BLaER1 (cell line): ENCODE measurements around the gene P2RY6.
"Not testable (repeated sequence)": the region's sequence is repeated elsewhere in the genome, so short reads cannot be mapped to it uniquely, and the experiment has no call there.

Experiments used
- H3K27ac ChIP-seq: shearing (Covaris generic); formaldehyde crosslinking; 2 replicates; pipeline ENCODE4 v1.8.1; 2022
- H3K27me3 ChIP-seq: shearing (Covaris generic); formaldehyde crosslinking; 2 replicates; pipeline ENCODE4 v1.8.1; 2022
- H3K36me3 ChIP-seq: shearing (Covaris generic); formaldehyde crosslinking; 2 replicates; pipeline ENCODE4 v1.8.1; 2022
- H3K4me1 ChIP-seq: shearing (Covaris generic); formaldehyde crosslinking; 2 replicates; pipeline ENCODE4 v1.8.1; 2022
- H3K4me2 ChIP-seq: shearing (Covaris generic); formaldehyde crosslinking; 2 replicates; pipeline ENCODE4 v1.8.1; 2022
- H3K4me3 ChIP-seq: shearing (Covaris generic); formaldehyde crosslinking; 2 replicates; pipeline ENCODE4 v1.8.1; 2022
- H3K9ac ChIP-seq: shearing (Covaris generic); formaldehyde crosslinking; 2 replicates; pipeline ENCODE4 v1.8.1; 2022
- H3K9me3 ChIP-seq: shearing (Covaris generic); formaldehyde crosslinking; 2 replicates; pipeline ENCODE4 v1.8.1; 2022
- H4K20me1 ChIP-seq: shearing (Covaris generic); formaldehyde crosslinking; 2 replicates; pipeline ENCODE4 v1.8.1; 2022
- Cebpa-rat ChIP-seq: shearing (Covaris generic); IDR thresholded peaks from 2 replicates; pipeline ENCODE4 v1.8.1; 2022

Gene P2RY6

GRCh38 chr11:73229896-73230875 is 42.0 kb upstream of the P2RY6 start:
- peak overlapping the region; percentile 50 for H3K4me2 ChIP-seq
- peaks cover 13% of the 10 kb centered on the region for H3K4me1 ChIP-seq
- H4K20me1 ChIP-seq, result no peaks in the 10 kb centered on the region
- no peak overlapping the region for H3K9ac ChIP-seq
- H3K4me3 ChIP-seq, result no peak overlapping the region
- H3K27me3 ChIP-seq, result no peaks in the 10 kb centered on the region
- no peaks in the 10 kb centered on the region for H3K36me3 ChIP-seq
- no peak overlapping the region for H3K27ac ChIP-seq
- H3K9me3 ChIP-seq, result no peaks in the 10 kb centered on the region
- TF ChIP-seq Cebpa-rat, result no peak

GRCh38 chr11:73230931-73231330 is 41.2 kb upstream of the P2RY6 start:
- H3K9ac ChIP-seq, result no peak overlapping the region
- no peak overlapping the region for H3K4me2 ChIP-seq
- peaks cover 13% of the 10 kb centered on the region for H3K4me1 ChIP-seq
- no peaks in the 10 kb centered on the region for H4K20me1 ChIP-seq
- no peak for TF ChIP-seq Cebpa-rat
- H3K36me3 ChIP-seq, result no peaks in the 10 kb centered on the region
- H3K27ac ChIP-seq, result no peak overlapping the region
- no peak overlapping the region for H3K4me3 ChIP-seq
- no peaks in the 10 kb centered on the region for H3K27me3 ChIP-seq
- H3K9me3 ChIP-seq, result no peaks in the 10 kb centered on the region

DNA sequence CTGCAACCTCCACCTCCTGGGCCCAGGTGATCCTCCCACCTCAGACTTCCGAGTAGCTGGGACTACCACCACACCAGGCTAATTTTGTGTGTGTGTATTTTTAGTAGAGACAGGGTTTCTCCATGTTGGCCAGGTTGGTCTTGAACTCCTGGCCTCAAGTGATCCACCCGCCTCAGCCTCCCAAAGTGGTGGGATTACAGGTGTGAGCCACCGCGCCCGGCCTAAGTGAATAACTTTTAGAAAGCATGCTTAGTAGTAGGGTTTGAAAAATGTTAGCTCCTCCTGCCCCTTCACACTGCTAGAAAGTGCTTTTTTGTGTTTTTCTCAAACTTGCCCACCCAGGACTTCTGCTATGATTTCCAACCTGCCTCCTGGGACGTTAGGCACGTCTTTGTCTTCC is 39.7 kb upstream of the P2RY6 start:
- H3K27me3 ChIP-seq, H3K4me3 ChIP-seq, H4K20me1 ChIP-seq, H3K27ac ChIP-seq, H3K9me3 ChIP-seq, H3K9ac ChIP-seq, H3K36me3 ChIP-seq, H3K4me2 ChIP-seq: not testable (repeated sequence)
- peaks cover 14% of the 10 kb centered on the region for H3K4me1 ChIP-seq

DNA sequence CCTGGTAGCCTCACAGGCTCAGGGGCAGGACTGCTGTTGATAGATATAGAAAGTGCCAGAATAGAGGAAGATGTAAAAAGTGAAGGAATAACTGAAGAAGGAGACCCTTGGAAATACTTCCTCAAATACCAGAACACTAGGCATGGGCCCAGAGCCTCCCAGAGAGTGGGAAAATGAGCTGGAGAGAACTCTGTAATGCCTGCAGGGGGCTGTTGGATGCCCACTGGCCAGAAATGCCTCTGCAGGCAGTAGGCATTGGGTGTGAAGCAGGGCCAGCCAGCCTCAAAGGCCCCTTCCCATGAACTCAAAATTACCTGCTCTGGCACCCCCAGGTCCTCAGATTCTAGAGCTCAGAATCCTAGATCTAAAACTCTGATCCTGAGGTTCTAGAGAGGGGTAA is 38.9 kb upstream of the P2RY6 start:
- H3K9ac ChIP-seq, result no peak overlapping the region
- no peak for TF ChIP-seq Cebpa-rat
- H3K27ac ChIP-seq, result no peak overlapping the region
- H3K9me3 ChIP-seq, result no peaks in the 10 kb centered on the region
- no peaks in the 10 kb centered on the region for H3K27me3 ChIP-seq
- no peaks in the 10 kb centered on the region for H3K36me3 ChIP-seq
- H3K4me3 ChIP-seq, result no peak overlapping the region
- no peak overlapping the region for H3K4me2 ChIP-seq
- H3K4me1 ChIP-seq, result peaks cover 18% of the 10 kb centered on the region
- no peaks in the 10 kb centered on the region for H4K20me1 ChIP-seq

GRCh38 chr11:73233692-73234470 is 38.3 kb upstream of the P2RY6 start:
- Histone ChIP-seq H3K36me3 (no peaks in the 10 kb centered on the region), H3K9me3 (no peaks in the 10 kb centered on the region), H3K27ac (no peak overlapping the region), H3K4me3 (no peak overlapping the region), H4K20me1 (no peaks in the 10 kb centered on the region), H3K4me2 (no peak overlapping the region), H3K9ac (no peak overlapping the region), H3K4me1 (peaks cover 18% of the 10 kb centered on the region), H3K27me3 (no peaks in the 10 kb centered on the region)
- TF ChIP-seq Cebpa-rat, result no peak

DNA sequence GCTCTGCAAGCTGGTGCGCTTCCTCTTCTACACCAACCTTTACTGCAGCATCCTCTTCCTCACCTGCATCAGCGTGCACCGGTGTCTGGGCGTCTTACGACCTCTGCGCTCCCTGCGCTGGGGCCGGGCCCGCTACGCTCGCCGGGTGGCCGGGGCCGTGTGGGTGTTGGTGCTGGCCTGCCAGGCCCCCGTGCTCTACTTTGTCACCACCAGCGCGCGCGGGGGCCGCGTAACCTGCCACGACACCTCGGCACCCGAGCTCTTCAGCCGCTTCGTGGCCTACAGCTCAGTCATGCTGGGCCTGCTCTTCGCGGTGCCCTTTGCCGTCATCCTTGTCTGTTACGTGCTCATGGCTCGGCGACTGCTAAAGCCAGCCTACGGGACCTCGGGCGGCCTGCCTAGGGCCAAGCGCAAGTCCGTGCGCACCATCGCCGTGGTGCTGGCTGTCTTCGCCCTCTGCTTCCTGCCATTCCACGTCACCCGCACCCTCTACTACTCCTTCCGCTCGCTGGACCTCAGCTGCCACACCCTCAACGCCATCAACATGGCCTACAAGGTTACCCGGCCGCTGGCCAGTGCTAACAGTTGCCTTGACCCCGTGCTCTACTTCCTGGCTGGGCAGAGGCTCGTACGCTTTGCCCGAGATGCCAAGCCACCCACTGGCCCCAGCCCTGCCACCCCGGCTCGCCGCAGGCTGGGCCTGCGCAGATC is 37.5 kb upstream of the P2RY6 start:
- Histone ChIP-seq H3K4me1 (peaks cover 12% of the 10 kb centered on the region), H3K36me3 (no peaks in the 10 kb centered on the region), H3K27ac (no peak overlapping the region), H3K9me3 (no peaks in the 10 kb centered on the region), H3K4me3 (no peak overlapping the region), H3K9ac (no peak overlapping the region), H4K20me1 (no peaks in the 10 kb centered on the region), H3K4me2 (no peak overlapping the region), H3K27me3 (no peaks in the 10 kb centered on the region)
- TF ChIP-seq Cebpa-rat, result no peak

DNA sequence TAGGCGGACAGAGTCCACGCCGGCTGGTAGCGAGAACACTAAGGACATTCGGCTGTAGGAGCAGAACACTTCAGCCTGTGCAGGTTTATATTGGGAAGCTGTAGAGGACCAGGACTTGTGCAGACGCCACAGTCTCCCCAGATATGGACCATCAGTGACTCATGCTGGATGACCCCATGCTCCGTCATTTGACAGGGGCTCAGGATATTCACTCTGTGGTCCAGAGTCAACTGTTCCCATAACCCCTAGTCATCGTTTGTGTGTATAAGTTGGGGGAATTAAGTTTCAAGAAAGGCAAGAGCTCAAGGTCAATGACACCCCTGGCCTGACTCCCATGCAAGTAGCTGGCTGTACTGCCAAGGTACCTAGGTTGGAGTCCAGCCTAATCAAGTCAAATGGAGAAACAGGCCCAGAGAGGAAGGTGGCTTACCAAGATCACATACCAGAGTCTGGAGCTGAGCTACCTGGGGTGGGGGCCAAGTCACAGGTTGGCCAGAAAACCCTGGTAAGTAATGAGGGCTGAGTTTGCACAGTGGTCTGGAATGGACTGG is 36.8 kb upstream of the P2RY6 start:
- no peak for TF ChIP-seq Cebpa-rat
- H3K9me3 ChIP-seq, result no peaks in the 10 kb centered on the region
- H4K20me1 ChIP-seq, result no peaks in the 10 kb centered on the region
- H3K4me2 ChIP-seq, result no peak overlapping the region
- no peaks in the 10 kb centered on the region for H3K36me3 ChIP-seq
- no peaks in the 10 kb centered on the region for H3K27me3 ChIP-seq
- no peak overlapping the region for H3K27ac ChIP-seq
- H3K4me3 ChIP-seq, result no peak overlapping the region
- peaks cover 5% of the 10 kb centered on the region; the same call in 1 of the 2 replicates for H3K4me1 ChIP-seq
- H3K9ac ChIP-seq, result no peak overlapping the region

- H4K20me1 ChIP-seq, result no peaks in the 10 kb centered on the region
- no peaks in the 10 kb centered on the region for H3K36me3 ChIP-seq
- no peaks in the 10 kb centered on the region for H3K27me3 ChIP-seq
- H3K4me3 ChIP-seq, result no peak overlapping the region
- H3K4me2 ChIP-seq, result no peak overlapping the region
- TF ChIP-seq Cebpa-rat, result no peak
- no peak overlapping the region for H3K27ac ChIP-seq
- no peaks in the 10 kb centered on the region for H3K9me3 ChIP-seq
- no peak overlapping the region for H3K9ac ChIP-seq
- H3K4me1 ChIP-seq, result 0 out of 2 replicates have a peak, but pooled peaks cover 5% of the 10 kb centered on the region
These were observed 35.9 kb upstream of the P2RY6 start for GRCh38 chr11:73236205-73236765.

- no peak for TF ChIP-seq Cebpa-rat
- Histone ChIP-seq H3K4me1 (0 out of 2 replicates have a peak, but pooled peaks cover 5% of the 10 kb centered on the region), H4K20me1 (no peaks in the 10 kb centered on the region), H3K9ac (no peak overlapping the region), H3K36me3 (no peaks in the 10 kb centered on the region), H3K27me3 (no peaks in the 10 kb centered on the region), H3K27ac (no peak overlapping the region), H3K4me2 (no peak overlapping the region), H3K9me3 (no peaks in the 10 kb centered on the region), H3K4me3 (no peak overlapping the region)
These were observed 35.3 kb upstream of the P2RY6 start for GRCh38 chr11:73236854-73237253.
